ENCODE results near the gene PCNX4.

PCNX4 gene

GRCh38 chr14:60188696-60189095 is 97.0 kb downstream of the PCNX4 start:
- Histone ChIP-seq H3K4me3 (ENCODE audit: low read length) (no peak overlapping the region), H3K4me1 (ENCODE audit: insufficient read depth, low read length) (peaks cover 12% of the 10 kb centered on the region; the same call in 1 of the 2 replicates)
- 88% methylated on average over 1 of the region's 1 CpG for WGBS

GRCh38 chr14:60189923-60190840 is 98.5 kb downstream of the PCNX4 start:
- Histone ChIP-seq H3K27me3 (ENCODE audit: insufficient read depth, low read length) (no peaks in the 10 kb centered on the region), H3K9ac (ENCODE audit: low read depth, low read length) (no peak overlapping the region), H3K4me3 (ENCODE audit: low read length) (no peak overlapping the region), H3K4me1 (ENCODE audit: insufficient read depth, low read length) (peaks cover 4% of the 10 kb centered on the region; the same call in 1 of the 2 replicates), H3K9me3 (ENCODE audit: insufficient read depth, low read depth, low read length) (no peaks in the 10 kb centered on the region), H3K27ac (ENCODE audit: low read depth, low read length) (no peak overlapping the region), H3K36me3 (ENCODE audit: insufficient read depth, low read length) (no peaks in the 10 kb centered on the region)
- 93% methylated on average over 4 of the region's 4 CpGs for WGBS

More at GRCh38 chr14:60188696-60189095, 97.0 kb downstream of the PCNX4 start:
- H3K36me3 ChIP-seq (ENCODE audit: insufficient read depth, low read length) = no peaks in the 10 kb centered on the region
- H3K9me3 ChIP-seq (ENCODE audit: insufficient read depth, low read depth, low read length) = no peaks in the 10 kb centered on the region
- no peak overlapping the region for H3K27ac ChIP-seq (ENCODE audit: low read depth, low read length)
- no peaks in the 10 kb centered on the region for H3K27me3 ChIP-seq (ENCODE audit: insufficient read depth, low read length)
- no peak overlapping the region for H3K9ac ChIP-seq (ENCODE audit: low read depth, low read length)

- Histone ChIP-seq H3K27ac (ENCODE audit: low read depth, low read length) (no peak overlapping the region), H3K36me3 (ENCODE audit: insufficient read depth, low read length) (no peaks in the 10 kb centered on the region), H3K4me3 (ENCODE audit: low read length) (no peak overlapping the region), H3K4me1 (ENCODE audit: insufficient read depth, low read length) (no peaks in the 10 kb centered on the region), H3K9ac (ENCODE audit: low read depth, low read length) (no peak overlapping the region), H3K9me3 (ENCODE audit: insufficient read depth, low read depth, low read length) (no peaks in the 10 kb centered on the region), H3K27me3 (ENCODE audit: insufficient read depth, low read length) (no peaks in the 10 kb centered on the region)
- WGBS = 89% methylated on average over 5 of the region's 5 CpGs
Observed at GRCh38 chr14:60195179-60195810, 103.6 kb downstream of the PCNX4 start.

GRCh38 chr14:60196291-60196690 is 104.6 kb downstream of the PCNX4 start:
- Histone ChIP-seq H3K9me3 (ENCODE audit: insufficient read depth, low read depth, low read length) (no peaks in the 10 kb centered on the region), H3K9ac (ENCODE audit: low read depth, low read length) (no peak overlapping the region), H3K36me3 (ENCODE audit: insufficient read depth, low read length) (no peaks in the 10 kb centered on the region), H3K4me3 (ENCODE audit: low read length) (no peak overlapping the region), H3K4me1 (ENCODE audit: insufficient read depth, low read length) (no peaks in the 10 kb centered on the region), H3K27ac (ENCODE audit: low read depth, low read length) (no peak overlapping the region), H3K27me3 (ENCODE audit: insufficient read depth, low read length) (no peaks in the 10 kb centered on the region)
- WGBS = 73% methylated on average over 2 of the region's 2 CpGs

GRCh38 chr14:60197629-60198303 is 106.0 kb downstream of the PCNX4 start:
- Histone ChIP-seq H3K36me3 (ENCODE audit: insufficient read depth, low read length) (no peaks in the 10 kb centered on the region), H3K9me3 (ENCODE audit: insufficient read depth, low read depth, low read length) (no peaks in the 10 kb centered on the region), H3K4me3 (ENCODE audit: low read length) (no peak overlapping the region), H3K4me1 (ENCODE audit: insufficient read depth, low read length) (no peaks in the 10 kb centered on the region), H3K9ac (ENCODE audit: low read depth, low read length) (no peak overlapping the region), H3K27me3 (ENCODE audit: insufficient read depth, low read length) (no peaks in the 10 kb centered on the region), H3K27ac (ENCODE audit: low read depth, low read length) (no peak overlapping the region)
- WGBS = 98% methylated on average over 1 of the region's 1 CpG

- H3K4me1 ChIP-seq (ENCODE audit: insufficient read depth, low read length) = peaks cover 9% of the 10 kb centered on the region
- H3K27me3 ChIP-seq (ENCODE audit: insufficient read depth, low read length) = no peaks in the 10 kb centered on the region
- H3K4me3 ChIP-seq (ENCODE audit: low read length) = no peak overlapping the region
- H3K9me3 ChIP-seq (ENCODE audit: insufficient read depth, low read depth, low read length) = no peaks in the 10 kb centered on the region
- no peak overlapping the region for H3K9ac ChIP-seq (ENCODE audit: low read depth, low read length)
- no peak overlapping the region for H3K27ac ChIP-seq (ENCODE audit: low read depth, low read length)
- no peaks in the 10 kb centered on the region for H3K36me3 ChIP-seq (ENCODE audit: insufficient read depth, low read length)
Observed at GRCh38 chr14:60199321-60199720, 107.6 kb downstream of the PCNX4 start.

GRCh38 chr14:60204104-60204842 is 112.5 kb downstream of the PCNX4 start:
- no peaks in the 10 kb centered on the region for H3K9me3 ChIP-seq (ENCODE audit: insufficient read depth, low read depth, low read length)
- 71% methylated on average over 6 of the region's 8 CpGs for WGBS
- H3K27ac ChIP-seq (ENCODE audit: low read depth, low read length) = peak overlapping the region; percentile 25; the same call in 1 of the 2 replicates
- H3K4me3 ChIP-seq (ENCODE audit: low read length) = no peak overlapping the region
- no peaks in the 10 kb centered on the region for H3K27me3 ChIP-seq (ENCODE audit: insufficient read depth, low read length)
- no peaks in the 10 kb centered on the region for H3K36me3 ChIP-seq (ENCODE audit: insufficient read depth, low read length)
- H3K9ac ChIP-seq (ENCODE audit: low read depth, low read length) = no peak overlapping the region
- H3K4me1 ChIP-seq (ENCODE audit: insufficient read depth, low read length) = peaks cover 21% of the 10 kb centered on the region

- H3K36me3 ChIP-seq (ENCODE audit: insufficient read depth, low read length) = no peaks in the 10 kb centered on the region
- WGBS = 79% methylated on average over 6 of the region's 6 CpGs
- H3K9ac ChIP-seq (ENCODE audit: low read depth, low read length) = no peak overlapping the region
- peaks cover 21% of the 10 kb centered on the region for H3K4me1 ChIP-seq (ENCODE audit: insufficient read depth, low read length)
- no peaks in the 10 kb centered on the region for H3K27me3 ChIP-seq (ENCODE audit: insufficient read depth, low read length)
- H3K4me3 ChIP-seq (ENCODE audit: low read length) = no peak overlapping the region
- peak overlapping the region; percentile 25; the same call in 1 of the 2 replicates for H3K27ac ChIP-seq (ENCODE audit: low read depth, low read length)
- H3K9me3 ChIP-seq (ENCODE audit: insufficient read depth, low read depth, low read length) = no peaks in the 10 kb centered on the region
Observed at GRCh38 chr14:60204843-60205774, 113.4 kb downstream of the PCNX4 start.

GRCh38 chr14:60206249-60206670 is 114.5 kb downstream of the PCNX4 start:
- H3K27me3 ChIP-seq (ENCODE audit: insufficient read depth, low read length) = no peaks in the 10 kb centered on the region
- no peak overlapping the region for H3K27ac ChIP-seq (ENCODE audit: low read depth, low read length)
- no peak overlapping the region for H3K4me3 ChIP-seq (ENCODE audit: low read length)
- 93% methylated on average over 5 of the region's 7 CpGs for WGBS
- no peaks in the 10 kb centered on the region for H3K9me3 ChIP-seq (ENCODE audit: insufficient read depth, low read depth, low read length)
- peaks cover 26% of the 10 kb centered on the region for H3K4me1 ChIP-seq (ENCODE audit: insufficient read depth, low read length)
- H3K36me3 ChIP-seq (ENCODE audit: insufficient read depth, low read length) = no peaks in the 10 kb centered on the region
- no peak overlapping the region for H3K9ac ChIP-seq (ENCODE audit: low read depth, low read length)
